Ishikawa (cell line): Measurements from ENCODE around the gene NFYC.

Experiments
- CEBPB ChIP-seq: IDR thresholded peaks from 2 replicates; pipeline ENCODE4 v1.6.1; 2012
- CREB1 ChIP-seq: IDR thresholded peaks from 2 replicates; pipeline ENCODE4 v1.6.1; 2012; ENCODE audit warnings: low read depth
- EGR1 ChIP-seq: IDR thresholded peaks from 2 replicates; pipeline ENCODE4 v1.6.1; 2012
- EP300 ChIP-seq: IDR thresholded peaks from 2 replicates; pipeline ENCODE4 v1.6.1; 2012; ENCODE audit warnings: borderline replicate concordance
- FOXM1 ChIP-seq: IDR thresholded peaks from 2 replicates; pipeline ENCODE4 v1.6.1; 2012; ENCODE audit warnings: low read depth, borderline replicate concordance
- MAX ChIP-seq: IDR thresholded peaks from 2 replicates; pipeline ENCODE4 v1.6.1; 2012
- NFIC ChIP-seq: IDR thresholded peaks from 2 replicates; pipeline ENCODE4 v1.6.1; 2012
- RAD21 ChIP-seq: IDR thresholded peaks from 2 replicates; pipeline ENCODE4 v1.6.1; 2012; ENCODE audit warnings: low read depth
- TAF1 ChIP-seq: IDR thresholded peaks from 2 replicates; pipeline ENCODE4 v1.6.1; 2012; ENCODE audit warnings: low read depth, mild to moderate bottlenecking
- TCF12 ChIP-seq: IDR thresholded peaks from 2 replicates; pipeline ENCODE4 v1.6.1; 2012; ENCODE audit warnings: low read depth
- TEAD4 ChIP-seq: IDR thresholded peaks from 2 replicates; pipeline ENCODE4 v1.6.1; 2012
- USF1 ChIP-seq: IDR thresholded peaks from 2 replicates; pipeline ENCODE4 v1.6.1; 2012
- YY1 ChIP-seq: IDR thresholded peaks from 2 replicates; pipeline ENCODE4 v1.6.1; 2012; ENCODE audit warnings: low read depth
- ZBTB7A ChIP-seq: IDR thresholded peaks from 2 replicates; pipeline ENCODE4 v1.6.1; 2012; ENCODE audit warnings: low read depth
- TF ChIP-seq, protein P1 (sequence below): IDR thresholded peaks from 2 replicates; pipeline ENCODE4 v1.6.1; 2012; ENCODE audit warnings: low read depth, mild to moderate bottlenecking

Gene NFYC

GRCh38 chr1:40753142-40753882 is 61.8 kb downstream of the NFYC start:
- TF ChIP-seq CREB1 (no peak), USF1 (no peak), EP300 (no peak), ZBTB7A (no peak), FOXM1 (no peak), CEBPB (no peak), TCF12 (no peak), RAD21 (no peak), NFIC (no peak), TEAD4 (no peak), EGR1 (no peak), YY1 (no peak), TAF1 (no peak), MAX (no peak)
- TF ChIP-seq, protein P1, sequence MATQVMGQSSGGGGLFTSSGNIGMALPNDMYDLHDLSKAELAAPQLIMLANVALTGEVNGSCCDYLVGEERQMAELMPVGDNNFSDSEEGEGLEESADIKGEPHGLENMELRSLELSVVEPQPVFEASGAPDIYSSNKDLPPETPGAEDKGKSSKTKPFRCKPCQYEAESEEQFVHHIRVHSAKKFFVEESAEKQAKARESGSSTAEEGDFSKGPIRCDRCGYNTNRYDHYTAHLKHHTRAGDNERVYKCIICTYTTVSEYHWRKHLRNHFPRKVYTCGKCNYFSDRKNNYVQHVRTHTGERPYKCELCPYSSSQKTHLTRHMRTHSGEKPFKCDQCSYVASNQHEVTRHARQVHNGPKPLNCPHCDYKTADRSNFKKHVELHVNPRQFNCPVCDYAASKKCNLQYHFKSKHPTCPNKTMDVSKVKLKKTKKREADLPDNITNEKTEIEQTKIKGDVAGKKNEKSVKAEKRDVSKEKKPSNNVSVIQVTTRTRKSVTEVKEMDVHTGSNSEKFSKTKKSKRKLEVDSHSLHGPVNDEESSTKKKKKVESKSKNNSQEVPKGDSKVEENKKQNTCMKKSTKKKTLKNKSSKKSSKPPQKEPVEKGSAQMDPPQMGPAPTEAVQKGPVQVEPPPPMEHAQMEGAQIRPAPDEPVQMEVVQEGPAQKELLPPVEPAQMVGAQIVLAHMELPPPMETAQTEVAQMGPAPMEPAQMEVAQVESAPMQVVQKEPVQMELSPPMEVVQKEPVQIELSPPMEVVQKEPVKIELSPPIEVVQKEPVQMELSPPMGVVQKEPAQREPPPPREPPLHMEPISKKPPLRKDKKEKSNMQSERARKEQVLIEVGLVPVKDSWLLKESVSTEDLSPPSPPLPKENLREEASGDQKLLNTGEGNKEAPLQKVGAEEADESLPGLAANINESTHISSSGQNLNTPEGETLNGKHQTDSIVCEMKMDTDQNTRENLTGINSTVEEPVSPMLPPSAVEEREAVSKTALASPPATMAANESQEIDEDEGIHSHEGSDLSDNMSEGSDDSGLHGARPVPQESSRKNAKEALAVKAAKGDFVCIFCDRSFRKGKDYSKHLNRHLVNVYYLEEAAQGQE, result no peak

GRCh38 chr1:40754201-40754600 is 62.7 kb downstream of the NFYC start:
- TF ChIP-seq MAX, result no peak
- no peak for TF ChIP-seq TEAD4

DNA sequence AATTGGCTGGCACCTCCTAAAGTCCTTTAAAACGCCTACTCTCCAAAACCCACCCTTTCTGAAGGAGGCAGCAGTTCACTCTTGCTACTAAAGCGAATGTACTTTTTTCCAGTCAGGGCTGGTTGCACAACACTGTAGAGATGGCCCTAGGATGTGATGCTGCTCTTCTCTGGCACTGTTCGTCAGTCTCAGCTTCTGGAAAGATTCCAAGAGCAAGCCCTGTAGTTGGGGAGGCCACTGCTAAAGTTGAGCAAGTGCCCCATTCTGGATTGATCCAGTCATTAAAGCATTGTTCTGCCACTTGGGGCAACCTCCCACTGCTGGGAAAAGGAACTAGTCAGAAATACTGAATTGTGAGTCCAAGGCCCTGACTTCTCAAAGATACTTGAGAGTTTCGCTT is 63.6 kb downstream of the NFYC start:
- TF ChIP-seq EGR1 (no peak), CREB1 (no peak), FOXM1 (no peak), TCF12 (no peak), RAD21 (no peak)

DNA sequence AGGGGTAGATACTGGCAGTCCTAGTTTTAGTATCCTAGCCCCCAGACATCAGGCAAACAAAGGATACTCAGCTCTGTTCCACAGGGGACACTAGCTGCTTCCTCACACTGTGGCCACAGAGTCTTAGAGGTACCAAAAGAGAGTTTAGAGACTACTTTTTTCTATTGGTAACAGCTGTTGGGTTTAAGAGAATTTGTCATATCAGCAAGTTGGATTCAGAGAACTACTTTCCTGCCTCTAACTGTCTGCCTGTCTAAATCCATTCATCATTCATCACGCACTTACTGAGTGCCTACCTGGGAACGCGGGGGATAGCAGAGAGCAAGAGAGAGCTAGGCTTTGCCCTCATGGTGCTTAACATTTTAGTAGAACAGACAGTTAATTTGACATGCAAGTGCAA is 65.0 kb downstream of the NFYC start:
- TF ChIP-seq RAD21 (no peak), ZBTB7A (no peak), TEAD4 (no peak), YY1 (no peak), TCF12 (no peak), EP300 (no peak), FOXM1 (no peak), CEBPB (no peak), NFIC (no peak), EGR1 (no peak), USF1 (no peak), MAX (no peak), CREB1 (no peak), TAF1 (no peak)
- TF ChIP-seq, protein P1, result no peak

DNA sequence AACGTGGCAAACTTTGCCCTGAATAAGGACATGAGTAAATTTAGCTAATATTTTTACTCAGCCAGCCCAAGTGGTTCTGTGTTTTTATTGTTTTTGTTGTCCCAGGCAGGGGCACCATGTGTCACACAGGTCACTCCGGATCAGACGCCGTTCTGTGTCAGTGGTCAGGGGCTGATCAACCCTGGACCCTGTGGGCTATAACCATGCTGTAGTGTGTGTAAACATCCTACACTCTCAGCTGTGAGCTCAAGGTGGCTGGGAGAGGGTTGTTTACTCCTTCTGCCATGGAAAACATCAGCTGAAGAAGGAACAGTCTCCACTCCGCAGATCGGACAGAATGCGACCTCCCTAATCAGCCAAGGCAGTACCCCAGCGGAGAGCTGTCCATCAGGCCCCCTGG is 65.6 kb downstream of the NFYC start:
- TF ChIP-seq, protein P1, result no peak
- TF ChIP-seq NFIC (no peak), FOXM1 (no peak), YY1 (no peak), USF1 (no peak), RAD21 (no peak), TEAD4 (no peak), ZBTB7A (no peak), EP300 (no peak), TCF12 (no peak), CEBPB (no peak), EGR1 (no peak), MAX (no peak), CREB1 (no peak), TAF1 (no peak)
